IPS-20b (cell line): Measurements from ENCODE around the gene TRPC4AP.

Source experiments
- H3K27ac ChIP-seq: one replicate; pipeline ENCODE4 v1.5.1; 2013; ENCODE audit warnings: low read length
- H3K27me3 ChIP-seq: 2 replicates; pipeline ENCODE4 v1.6.1; 2013; ENCODE audit warnings: mild to moderate bottlenecking, low read length, inconsistent platforms; ENCODE audit not compliant: insufficient read depth
- H3K36me3 ChIP-seq: 2 replicates; pipeline ENCODE4 v1.6.1; 2013; ENCODE audit warnings: low read depth, mild to moderate bottlenecking, inconsistent platforms, low read length, moderate library complexity; ENCODE audit not compliant: insufficient read depth
- H3K4me1 ChIP-seq: 2 replicates; pipeline ENCODE4 v1.6.1; 2013; ENCODE audit warnings: mild to moderate bottlenecking, control low read depth, inconsistent platforms, low read length, moderate library complexity; ENCODE audit not compliant: insufficient read depth
- H3K4me3 ChIP-seq: 2 replicates; pipeline ENCODE4 v1.5.1; 2013; ENCODE audit warnings: mild to moderate bottlenecking, low read length, inconsistent platforms
- H3K9ac ChIP-seq: 2 replicates; pipeline ENCODE4 v1.6.1; 2013; ENCODE audit warnings: low read depth, mild to moderate bottlenecking, inconsistent platforms, low read length, moderate library complexity
- H3K9me3 ChIP-seq: 2 replicates; pipeline ENCODE4 v1.6.1; 2013; ENCODE audit warnings: mild to moderate bottlenecking, low read depth, low read length, inconsistent platforms; ENCODE audit not compliant: insufficient read depth

The TRPC4AP gene

GRCh38 chr20:34965051-34965450 lies 127.6 kb downstream of the TRPC4AP start:
- H3K27me3 ChIP-seq, result no peaks in the 10 kb centered on the region
- H3K27ac ChIP-seq, result no peak overlapping the region
- H3K36me3 ChIP-seq, result no peaks in the 10 kb centered on the region
- H3K9ac ChIP-seq, result no peak overlapping the region
- H3K9me3 ChIP-seq, result no peaks in the 10 kb centered on the region
- no peak overlapping the region for H3K4me3 ChIP-seq
- H3K4me1 ChIP-seq, result no peaks in the 10 kb centered on the region

GRCh38 chr20:34964486-34964885 lies 128.1 kb downstream of the TRPC4AP start:
- Histone ChIP-seq H3K4me3 (no peak overlapping the region), H3K9me3 (no peaks in the 10 kb centered on the region), H3K27me3 (no peaks in the 10 kb centered on the region), H3K27ac (no peak overlapping the region), H3K4me1 (no peaks in the 10 kb centered on the region), H3K36me3 (no peaks in the 10 kb centered on the region), H3K9ac (no peak overlapping the region)

- H3K27ac ChIP-seq, result no peak overlapping the region
- H3K4me1 ChIP-seq, result peaks cover 2% of the 10 kb centered on the region; the same call in 1 of the 2 replicates
Observed at GRCh38 chr20:34956751-34957472, 135.7 kb downstream of the TRPC4AP start.

GRCh38 chr20:34956041-34956458 lies 136.6 kb downstream of the TRPC4AP start:
- no peaks in the 10 kb centered on the region for H3K36me3 ChIP-seq
- H3K4me1 ChIP-seq, result peaks cover 2% of the 10 kb centered on the region; the same call in 1 of the 2 replicates
- no peaks in the 10 kb centered on the region for H3K9me3 ChIP-seq
- peaks cover 5% of the 10 kb centered on the region; the same call in 1 of the 2 replicates for H3K27me3 ChIP-seq
- peak overlapping the region; percentile 65; the same call in 1 of the 2 replicates for H3K9ac ChIP-seq
- no peak overlapping the region for H3K27ac ChIP-seq
- H3K4me3 ChIP-seq, result peak overlapping the region; percentile 84; the same call in 1 of the 2 replicates

More at GRCh38 chr20:34956751-34957472, 135.7 kb downstream of the TRPC4AP start:
- H3K9ac ChIP-seq, result no peak overlapping the region
- H3K36me3 ChIP-seq, result no peaks in the 10 kb centered on the region
- H3K9me3 ChIP-seq, result no peaks in the 10 kb centered on the region
- peaks cover 5% of the 10 kb centered on the region; the same call in 1 of the 2 replicates for H3K27me3 ChIP-seq
- no peak overlapping the region for H3K4me3 ChIP-seq

GRCh38 chr20:34955231-34956040 lies 137.2 kb downstream of the TRPC4AP start, which contains the start of the genes GSS and MYH7B:
GSS (minus strand) TSS chr20:34955806; CDS start chr20:34951852, 3,954 bp downstream.
MYH7B (plus strand) TSS chr20:34955868; CDS start chr20:34978006, 22,138 bp downstream.
- Histone ChIP-seq H3K27ac (no peak within 1 kb of the TSS), H3K9ac (peak within 1 kb of the TSS; percentile 89), H3K4me3 (peak within 1 kb of the TSS; percentile 84), H3K27me3 (peaks cover 5% of the 10 kb centered on the region; the same call in 1 of the 2 replicates), H3K36me3 (no peaks in the 10 kb centered on the region), H3K9me3 (no peaks in the 10 kb centered on the region), H3K4me1 (peaks cover 2% of the 10 kb centered on the region; the same call in 1 of the 2 replicates)

- no peak overlapping the region for H3K27ac ChIP-seq
Observed at GRCh38 chr20:34954904-34955230, 137.7 kb downstream of the TRPC4AP start.

GRCh38 chr20:34953960-34954359 lies 138.6 kb downstream of the TRPC4AP start:
- H3K9ac ChIP-seq, result no peak overlapping the region
- peaks cover 5% of the 10 kb centered on the region; the same call in 1 of the 2 replicates for H3K27me3 ChIP-seq
- no peak overlapping the region for H3K27ac ChIP-seq

More at GRCh38 chr20:34954904-34955230, 137.7 kb downstream of the TRPC4AP start:
- peaks cover 4% of the 10 kb centered on the region; the same call in 1 of the 2 replicates for H3K36me3 ChIP-seq
- H3K4me3 ChIP-seq, result peak overlapping the region; percentile 84
- peaks cover 5% of the 10 kb centered on the region; the same call in 1 of the 2 replicates for H3K27me3 ChIP-seq
- no peaks in the 10 kb centered on the region for H3K9me3 ChIP-seq
- peak overlapping the region; percentile 89; the same call in 1 of the 2 replicates for H3K9ac ChIP-seq
- peaks cover 2% of the 10 kb centered on the region; the same call in 1 of the 2 replicates for H3K4me1 ChIP-seq

GRCh38 chr20:34952671-34953070 lies 139.9 kb downstream of the TRPC4AP start:
- Histone ChIP-seq H3K4me1 (peaks cover 2% of the 10 kb centered on the region; the same call in 1 of the 2 replicates), H3K9ac (no peak overlapping the region), H3K27me3 (peaks cover 5% of the 10 kb centered on the region; the same call in 1 of the 2 replicates), H3K27ac (no peak overlapping the region), H3K9me3 (no peaks in the 10 kb centered on the region), H3K36me3 (peaks cover 13% of the 10 kb centered on the region; the same call in 1 of the 2 replicates), H3K4me3 (no peak overlapping the region)

More at GRCh38 chr20:34953960-34954359, 138.6 kb downstream of the TRPC4AP start:
- Histone ChIP-seq H3K4me1 (peaks cover 2% of the 10 kb centered on the region; the same call in 1 of the 2 replicates), H3K36me3 (peaks cover 13% of the 10 kb centered on the region; the same call in 1 of the 2 replicates), H3K9me3 (no peaks in the 10 kb centered on the region), H3K4me3 (no peak overlapping the region)
